Putamen (tissue), 1 donor: ENCODE data around the gene PLB1.

ENCODE experiments used
- DNase-seq: peaks from one replicate; pipeline ENCODE4 v3.0.0-alpha.2; 2016; ENCODE audit warnings: low spot score

The PLB1 gene

DNA sequence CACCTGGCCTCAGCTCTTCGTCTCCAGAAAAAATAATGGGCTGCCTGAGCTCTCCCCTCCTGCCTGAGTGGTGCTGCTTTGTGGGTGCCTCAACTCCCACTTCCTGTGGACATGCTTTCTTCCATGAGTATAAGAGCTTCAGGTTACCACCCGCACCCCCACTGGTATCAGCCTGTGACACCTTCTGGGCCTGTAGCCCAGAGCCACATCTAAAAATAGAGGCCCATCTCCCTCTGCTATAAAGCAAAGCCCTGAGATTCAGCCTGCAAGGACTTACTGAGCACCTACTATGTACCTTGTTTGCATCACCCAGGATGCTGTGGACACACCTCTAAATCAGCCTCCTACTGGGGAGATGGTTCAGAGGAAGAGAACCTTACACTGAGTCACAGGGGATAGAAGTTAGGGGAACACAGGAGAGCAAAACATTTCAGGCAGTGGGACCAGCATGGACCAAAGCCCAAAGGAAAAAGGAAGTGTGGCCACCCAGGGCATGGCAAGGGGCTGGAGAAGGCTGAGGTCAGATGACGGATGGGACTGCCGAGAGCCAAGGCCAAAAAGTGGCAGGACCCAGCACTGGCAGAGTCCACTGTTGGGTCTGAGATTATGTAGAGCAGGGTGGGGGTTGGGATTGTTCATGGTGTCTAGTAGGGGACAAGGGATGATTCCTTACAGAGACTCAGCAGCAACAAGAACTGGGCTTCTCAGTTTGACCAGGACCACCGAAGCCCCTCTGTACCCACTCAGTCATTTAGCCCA is 132.0 kb downstream of the PLB1 start:
- no peak for DNase-seq

- DNase-seq = no peak
Measured at GRCh38 chr2:28628506-28628905, 132.6 kb downstream of the PLB1 start.

DNA sequence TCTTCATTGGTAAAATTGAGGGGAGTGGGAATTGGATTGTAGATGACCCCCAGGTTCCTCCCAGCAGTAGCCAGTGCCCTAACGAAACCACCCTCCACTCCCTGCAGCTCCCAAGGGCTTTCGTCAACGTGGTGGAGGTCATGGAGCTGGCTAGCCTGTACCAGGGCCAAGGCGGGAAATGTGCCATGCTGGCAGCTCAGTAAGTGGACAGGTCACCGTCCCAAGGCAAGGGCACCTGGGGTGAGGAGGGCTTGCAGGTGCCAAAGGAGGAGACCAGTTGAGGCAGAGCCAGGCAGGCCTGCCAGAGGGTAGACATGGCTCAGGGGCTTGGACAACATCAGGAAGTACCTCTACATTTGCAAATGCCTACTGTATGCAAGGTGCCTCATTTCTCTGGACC is 133.1 kb downstream of the PLB1 start:
- no peak for DNase-seq

DNA sequence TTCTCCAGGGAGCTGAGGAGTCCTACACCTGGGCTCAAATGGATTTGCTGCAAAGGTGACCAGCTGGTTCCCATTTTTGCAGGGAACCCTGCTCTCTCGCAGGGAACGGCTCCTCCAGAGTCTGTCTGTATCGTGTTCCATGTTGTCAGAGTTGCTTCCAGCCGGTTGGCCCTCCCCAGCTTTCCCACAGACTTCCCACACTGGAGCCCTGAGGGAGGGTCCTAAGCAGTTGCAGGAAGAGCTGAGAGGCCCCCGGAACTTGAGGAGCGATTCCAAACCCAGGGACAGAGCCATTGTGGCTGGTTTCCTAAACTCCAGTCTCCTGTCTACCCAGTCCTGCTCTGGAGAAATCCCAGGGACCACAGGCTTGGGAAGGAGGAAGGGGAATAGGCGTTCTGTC is 134.1 kb downstream of the PLB1 start:
- DNase-seq = no peak

GRCh38 chr2:28630341-28630740 is 134.5 kb downstream of the PLB1 start:
- DNase-seq = no peak

DNA sequence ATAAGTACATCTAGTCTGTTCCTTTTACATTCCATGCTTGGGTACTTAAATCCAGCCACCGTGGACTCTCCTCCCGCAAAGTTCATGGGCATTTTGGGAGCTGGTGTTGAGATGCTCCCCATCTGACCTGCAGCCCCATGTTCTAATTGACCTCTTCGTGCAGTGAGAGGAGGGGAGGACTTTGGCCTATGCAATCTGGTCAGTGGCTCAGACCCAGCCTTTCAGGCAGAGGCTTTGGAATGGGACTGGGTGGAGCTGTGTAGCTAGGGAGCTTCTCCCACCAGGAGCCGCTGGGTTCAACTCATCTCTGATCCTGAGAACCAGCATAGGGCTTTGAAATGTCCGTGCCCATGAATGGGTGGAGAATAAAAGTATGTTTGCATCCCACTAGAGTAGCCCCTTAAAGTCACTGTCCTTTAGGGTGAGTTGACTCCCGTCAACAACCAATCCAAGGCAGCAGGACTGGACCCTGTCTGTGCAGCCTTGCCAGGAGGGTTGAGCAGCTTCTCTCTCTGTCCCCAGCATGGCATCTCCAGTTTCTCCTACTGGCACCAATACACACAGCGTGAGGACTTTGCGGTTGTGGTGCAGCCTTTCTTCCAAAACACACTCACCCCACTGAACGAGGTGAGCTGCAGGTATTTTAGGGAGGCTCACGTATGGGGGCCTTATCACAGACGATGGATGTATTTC is 135.8 kb downstream of the PLB1 start:
- no peak for DNase-seq

DNA sequence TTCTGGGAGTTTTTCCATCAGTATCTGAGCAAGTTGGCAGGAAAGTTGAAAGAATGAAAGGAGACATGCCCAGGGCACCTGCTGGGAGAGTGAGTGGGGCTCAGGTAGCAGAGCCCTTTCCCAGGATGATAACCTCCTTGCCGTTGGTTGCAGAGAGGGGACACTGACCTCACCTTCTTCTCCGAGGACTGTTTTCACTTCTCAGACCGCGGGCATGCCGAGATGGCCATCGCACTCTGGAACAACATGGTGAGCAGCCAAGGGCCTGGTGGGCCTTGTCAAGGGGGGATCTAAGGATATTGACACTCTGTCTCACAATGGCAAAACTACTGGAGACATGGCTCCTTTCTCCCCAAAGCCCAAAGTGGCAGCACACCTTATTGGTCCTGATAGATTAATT is 136.9 kb downstream of the PLB1 start:
- no peak for DNase-seq

DNA sequence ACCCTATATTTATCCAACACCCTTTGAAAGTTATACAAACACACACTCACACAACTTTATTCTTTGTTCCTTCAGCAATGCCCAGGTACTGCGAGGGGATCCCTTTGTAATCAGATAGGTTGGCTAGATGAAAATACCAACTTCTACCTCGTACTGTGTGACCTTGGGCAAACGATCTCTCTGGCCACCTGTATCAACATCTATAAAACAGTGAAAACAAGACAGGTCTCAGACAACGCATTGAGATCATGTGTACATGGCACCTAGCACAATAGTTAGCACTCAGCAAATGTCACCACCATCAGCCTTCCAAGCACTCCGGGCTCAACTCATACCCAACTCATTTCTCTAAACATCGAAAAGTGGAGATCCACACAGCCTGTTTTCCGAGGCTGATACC is 137.3 kb downstream of the PLB1 start:
- DNase-seq = no peak

DNA sequence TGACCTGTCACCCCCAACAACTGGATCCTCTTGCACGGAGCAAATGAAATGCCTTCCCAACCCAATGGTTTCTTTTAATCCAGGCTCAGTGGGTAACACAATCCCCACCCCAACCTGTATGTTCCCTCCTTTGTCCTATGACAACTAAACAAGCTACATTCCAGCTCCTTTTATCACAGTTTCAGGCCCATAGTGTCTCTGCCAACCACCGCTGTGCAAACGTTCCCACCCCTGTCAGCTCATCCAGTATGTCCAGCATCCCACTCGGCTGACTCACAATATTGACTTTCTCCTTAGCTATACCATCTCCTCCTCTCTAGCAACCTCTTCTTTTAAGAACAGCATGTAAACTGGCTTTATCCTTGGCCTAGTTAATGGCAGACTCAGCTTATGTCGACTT is 137.9 kb downstream of the PLB1 start:
- no peak for DNase-seq

- DNase-seq = no peak
Measured at GRCh38 chr2:28635191-28635611, 139.3 kb downstream of the PLB1 start.

DNA sequence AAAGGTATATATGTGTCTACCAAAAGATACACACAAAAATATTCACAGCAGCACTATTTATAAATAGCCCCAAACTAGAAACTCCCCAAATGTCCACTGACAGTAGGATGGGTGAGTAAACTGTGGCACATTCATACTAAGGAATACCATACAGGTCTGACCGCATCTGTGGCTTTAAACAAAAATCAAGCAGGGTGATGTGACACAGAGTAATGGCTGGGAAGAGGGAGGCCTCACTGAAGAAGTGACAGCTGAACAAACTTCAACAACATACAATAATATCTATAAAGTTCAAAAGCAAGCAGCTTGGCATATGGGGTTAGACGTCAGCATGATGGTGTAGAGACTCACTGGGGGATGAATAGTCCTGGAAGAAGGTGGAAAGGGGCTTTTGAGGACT is 140.6 kb downstream of the PLB1 start:
- DNase-seq = no peak

DNA sequence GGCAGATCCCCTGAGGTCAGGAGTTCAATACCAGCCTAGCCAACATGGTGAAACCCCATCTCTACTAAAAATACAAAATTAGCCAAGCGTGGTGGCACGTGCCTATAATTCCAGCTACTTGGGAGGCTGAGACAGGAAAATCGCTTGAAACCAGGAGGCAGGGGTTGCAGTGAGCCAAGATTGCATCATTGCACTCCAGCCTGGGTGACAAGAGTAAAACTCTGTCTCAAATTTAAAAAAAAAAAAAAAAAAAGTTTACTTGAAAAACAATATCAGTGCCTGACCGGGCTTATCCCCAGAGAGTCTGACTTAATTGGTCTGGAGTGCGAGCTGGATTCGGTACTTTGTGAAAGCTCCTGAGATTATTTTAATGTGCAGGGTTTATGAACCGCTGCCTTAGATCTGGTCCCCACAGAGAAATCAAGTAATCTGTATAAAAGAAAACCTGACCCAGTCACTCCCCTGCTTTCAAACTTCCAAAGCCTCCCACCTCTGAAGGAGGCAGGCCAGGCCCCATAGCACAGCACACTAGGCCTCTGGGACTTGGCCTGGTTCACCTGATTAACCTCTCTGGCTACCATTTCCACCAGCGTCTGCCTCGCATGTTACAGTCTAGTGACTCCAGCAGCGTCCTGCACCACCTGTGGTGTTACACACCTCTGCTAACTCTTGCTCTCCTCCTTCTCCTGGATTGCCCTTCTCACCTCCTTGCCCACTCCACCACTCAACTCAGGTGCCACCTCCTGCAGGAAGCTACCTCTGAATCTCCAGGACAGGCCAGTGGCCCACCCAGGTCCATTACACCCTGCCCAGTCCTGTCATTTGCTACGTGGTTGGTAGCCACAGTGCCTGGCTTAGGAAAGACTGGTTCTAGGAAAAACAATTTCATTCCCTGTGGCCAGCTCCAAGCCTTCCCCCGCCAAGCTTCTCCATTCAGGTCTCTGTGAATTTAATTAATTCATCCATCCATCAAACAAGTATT is 141.5 kb downstream of the PLB1 start:
- DNase-seq = no peak

DNA sequence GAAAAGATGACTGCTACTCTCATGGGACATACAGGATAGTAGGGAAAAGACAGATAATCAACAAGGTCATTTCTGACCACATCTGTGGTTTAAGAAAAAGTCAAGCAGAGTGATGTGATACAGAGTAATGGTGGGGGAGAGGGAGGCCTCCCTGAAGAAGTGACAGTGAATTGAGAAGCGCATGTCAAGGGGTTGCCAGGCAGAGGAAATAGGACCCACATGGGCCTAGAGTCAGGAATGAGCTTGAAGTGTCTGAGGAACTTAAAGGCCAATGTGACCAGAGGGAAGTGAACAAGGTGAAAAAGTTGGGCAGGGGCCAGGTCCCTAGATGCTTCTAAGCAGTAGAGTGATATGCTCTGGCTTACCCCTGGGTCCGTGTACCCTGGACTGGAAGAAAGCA is 142.2 kb downstream of the PLB1 start:
- no peak for DNase-seq

- DNase-seq = no peak
Measured at GRCh38 chr2:28639092-28639691, 143.3 kb downstream of the PLB1 start.

GRCh38 chr2:28639836-28640235 is 144.0 kb downstream of the PLB1 start:
- no peak for DNase-seq

DNA sequence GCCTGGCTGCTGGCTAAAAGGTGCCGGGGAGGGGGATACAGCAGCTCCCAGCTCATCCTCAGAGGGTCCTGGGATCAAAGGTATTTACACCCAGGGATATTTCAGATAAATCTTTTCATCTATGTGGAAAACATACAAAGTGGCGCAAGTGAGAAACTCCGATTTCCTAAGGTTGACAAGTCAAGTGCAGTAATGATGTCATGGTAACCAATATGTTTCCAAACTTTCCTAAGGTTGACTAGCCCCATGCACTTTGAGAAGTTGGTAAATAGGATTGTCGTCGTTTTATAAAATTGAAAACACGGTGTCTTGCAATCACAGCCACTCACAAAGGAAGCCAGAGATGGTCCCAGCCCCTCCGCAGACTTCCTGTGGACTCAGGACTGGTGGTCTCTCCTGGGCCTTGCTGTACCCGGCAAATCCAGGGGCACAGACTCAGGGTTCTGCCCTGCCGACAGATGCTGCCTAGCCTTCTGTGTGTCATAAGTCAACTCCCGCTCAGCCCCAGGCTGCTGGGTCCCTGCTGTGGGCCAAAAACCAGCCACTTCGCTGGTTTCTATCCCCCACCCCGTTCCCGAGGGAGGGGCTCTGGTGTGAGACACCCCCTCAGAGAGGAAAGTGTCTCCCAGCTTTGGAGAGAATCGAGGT is 144.5 kb downstream of the PLB1 start:
- DNase-seq = no peak

DNA sequence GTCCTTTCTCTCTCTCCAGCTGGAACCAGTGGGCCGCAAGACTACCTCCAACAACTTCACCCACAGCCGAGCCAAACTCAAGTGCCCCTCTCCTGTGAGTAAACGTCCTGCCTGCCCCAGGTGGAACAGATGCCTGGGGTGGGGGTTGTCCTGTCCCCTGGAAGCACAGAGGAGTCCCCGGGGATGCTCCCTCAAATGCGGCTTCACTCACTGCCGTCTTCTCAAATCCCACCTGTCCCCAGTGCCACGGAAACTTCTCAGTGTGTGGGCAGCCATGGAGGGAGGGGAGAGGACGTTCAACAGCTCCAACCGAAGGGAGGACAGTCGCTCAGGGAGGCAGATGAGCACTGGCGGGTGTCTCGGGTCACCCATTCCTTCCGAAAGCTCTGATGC is 145.0 kb downstream of the PLB1 start:
- no peak for DNase-seq

DNA sequence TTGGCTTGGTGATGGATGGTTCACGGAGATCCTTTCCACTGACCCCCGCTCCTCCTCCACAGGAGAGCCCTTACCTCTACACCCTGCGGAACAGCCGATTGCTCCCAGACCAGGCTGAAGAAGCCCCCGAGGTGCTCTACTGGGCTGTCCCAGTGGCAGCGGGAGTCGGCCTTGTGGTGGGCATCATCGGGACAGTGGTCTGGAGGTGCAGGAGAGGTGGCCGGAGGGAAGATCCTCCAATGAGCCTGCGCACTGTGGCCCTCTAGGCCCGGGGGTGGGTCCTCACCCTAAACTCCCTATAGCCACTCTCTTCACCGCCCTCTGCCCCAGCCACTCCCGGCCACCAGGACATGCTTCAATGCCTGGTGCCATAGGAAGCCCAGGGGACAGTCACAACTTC is 146.9 kb downstream of the PLB1 start:
- no peak for DNase-seq

DNA sequence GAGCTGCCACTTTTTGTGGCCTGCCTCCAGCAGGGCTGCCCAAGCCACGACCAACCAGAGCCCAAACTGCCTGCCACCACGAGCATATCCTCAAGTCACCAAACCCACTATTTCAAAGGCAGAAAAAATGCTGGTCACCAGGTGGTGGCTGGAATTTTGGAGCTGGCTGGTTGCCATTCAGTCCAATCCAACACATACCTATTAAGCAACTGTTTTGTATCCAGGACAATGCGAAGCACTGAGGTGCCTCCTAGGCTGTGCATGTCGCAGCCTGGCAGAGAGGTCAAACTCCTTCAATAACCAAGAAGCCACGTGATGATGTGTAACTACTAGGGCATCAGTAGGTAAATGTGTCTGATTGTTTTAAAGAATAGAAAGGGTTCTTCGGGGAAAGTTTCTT is 147.5 kb downstream of the PLB1 start:
- DNase-seq = no peak

DNA sequence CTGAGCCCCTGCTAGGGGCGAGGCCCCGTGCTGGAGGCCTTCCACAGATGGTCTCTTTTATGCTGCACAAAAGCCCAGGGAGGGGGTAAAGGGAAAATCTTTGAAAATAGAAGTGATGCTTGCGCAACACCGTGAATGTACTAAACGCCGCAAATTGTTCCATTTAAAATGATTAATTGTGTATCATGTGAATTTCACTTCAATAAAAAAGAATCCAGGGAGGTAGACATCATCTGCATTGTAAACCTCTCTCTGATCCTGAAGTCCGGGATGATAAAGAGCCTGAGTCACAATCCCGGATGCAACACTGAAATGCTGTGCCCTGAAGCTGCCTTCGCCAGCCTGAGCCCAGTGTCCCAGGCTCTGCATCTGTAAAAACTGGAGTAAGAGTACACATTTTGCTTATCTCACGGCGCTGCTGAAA is 148.1 kb downstream of the PLB1 start:
- no peak for DNase-seq

- no peak for DNase-seq
Measured at GRCh38 chr2:28644760-28645159, 148.9 kb downstream of the PLB1 start.

- no peak for DNase-seq
Measured at GRCh38 chr2:28645553-28645952, 149.7 kb downstream of the PLB1 start.
